Peyer's patch (tissue), 4 donors: ENCODE data around the gene SLC2A1. TPM values are rescaled to one million over a fixed set of nuclear protein-coding genes. Genes with fewer than 3 reads are reported as not detected.
A peak's percentile ranks its signal among the peaks of the same experiment; 100 is the strongest.

ENCODE experiments used
- DNase-seq, 3 donors: peaks; one replicate each; pipeline ENCODE4 v3.0.0-alpha.2; 2017 to 2019
- H3K27ac ChIP-seq, 4 donors: fragments of 200-600 bp; sonication (generic); one replicate each; pipeline ENCODE4 v1.5.1; 2016 to 2019
- H3K27me3 ChIP-seq, 2 donors: fragments of 200-600 bp; sonication (generic); one replicate each; pipeline ENCODE4 v1.5.1; 2019
- H3K36me3 ChIP-seq, 3 donors: fragments of 200-600 bp; sonication (generic); one replicate each; pipeline ENCODE4 v1.5.1; 2016 to 2019
- H3K4me1 ChIP-seq, 4 donors: fragments of 200-600 bp; sonication (generic); one replicate each; pipeline ENCODE4 v1.5.1; 2016 to 2019
- H3K4me3 ChIP-seq, 4 donors: fragments of 200-600 bp; sonication (generic); 1 replicate in 3 of 4; 2 replicates in 1 of 4; pipeline ENCODE4 v1.5.1; 2016 to 2019; ENCODE audit warnings: mild to moderate bottlenecking in 1 of 4
- H3K9me3 ChIP-seq, 4 donors: fragments of 200-600 bp; sonication (generic); one replicate each; pipeline ENCODE4 v1.5.1; 2016 to 2019; ENCODE audit warnings: mild to moderate bottlenecking in 1 of 4
- CTCF ChIP-seq, 6 experiments: fragments of 450-650 bp in 4 of 6; fragments of 200-600 bp in 2 of 6; sonication (generic) in 1 of 6; IDR thresholded peaks; one replicate each; pipeline ENCODE4 v1.5.1; 2017 to 2019; ENCODE audit warnings: antibody characterized with exemption in 6 of 6, mild to moderate bottlenecking in 3 of 6, moderate library complexity in 1 of 6
- POLR2A ChIP-seq, 2 donors: fragments of 450-650 bp; IDR thresholded peaks; one replicate each; pipeline ENCODE4 v1.5.1; 2017; ENCODE audit warnings: antibody characterized with exemption in 2 of 2, mild to moderate bottlenecking in 2 of 2, moderate library complexity in 2 of 2
- total RNA-seq, 4 donors: library from RNA; depleted of rRNA; stranded (reverse); fragments of >200 nt; gene quantifications; one replicate each; pipeline ENCODE4 v1.1.0, GENCODE V29; 2016

Gene SLC2A1
- total RNA-seq, 4 donors from 2014 or later: 15.7 to 35.7 (median 32.3) TPM

GRCh38 chr1:42940851-42941639 lies 17.6 kb downstream of the SLC2A1 start:
- H3K27me3 ChIP-seq: no peaks in the 10 kb centered on the region
- peaks cover 0 to 8% (median 0%) of the 10 kb centered on the region in 3 donors for H3K36me3 ChIP-seq
- H3K9me3 ChIP-seq: no peaks in the 10 kb centered on the region
- no peak overlapping the region for H3K4me3 ChIP-seq
- DNase-seq: peak in 1 of 3 donors; percentile 34
- peaks cover 14 to 74% (median 61%) of the 10 kb centered on the region in 4 donors for H3K4me1 ChIP-seq
- TF ChIP-seq POLR2A (IDR thresholded peaks at IDR 0.05): no peak
- TF ChIP-seq CTCF (IDR thresholded peaks at IDR 0.05): no peak
- peak overlapping the region in 2 of 4 donors; percentile 11 to 25 for H3K27ac ChIP-seq

GRCh38 chr1:42938645-42939615 lies 19.7 kb downstream of the SLC2A1 start:
- H3K4me1 ChIP-seq: peaks cover 14 to 72% (median 64%) of the 10 kb centered on the region in 4 donors
- no peak for TF ChIP-seq POLR2A (IDR thresholded peaks at IDR 0.05)
- TF ChIP-seq CTCF (IDR thresholded peaks at IDR 0.05): no peak
- DNase-seq: peak in 2 of 3 donors; percentile 54 to 73
- no peak overlapping the region for H3K4me3 ChIP-seq
- peaks cover 0 to 8% (median 0%) of the 10 kb centered on the region in 3 donors for H3K36me3 ChIP-seq
- H3K27me3 ChIP-seq: no peaks in the 10 kb centered on the region
- H3K27ac ChIP-seq: peak overlapping the region; percentile 25 to 87 (median 64)
- no peaks in the 10 kb centered on the region for H3K9me3 ChIP-seq

GRCh38 chr1:42937836-42938644 lies 20.6 kb downstream of the SLC2A1 start:
- H3K4me1 ChIP-seq: peaks cover 8 to 72% (median 63%) of the 10 kb centered on the region in 4 donors

GRCh38 chr1:42937141-42937696 lies 21.4 kb downstream of the SLC2A1 start:
- no peak for TF ChIP-seq CTCF (IDR thresholded peaks at IDR 0.05)
- TF ChIP-seq POLR2A (IDR thresholded peaks at IDR 0.05): no peak
- Histone ChIP-seq H3K4me3 (no peak overlapping the region), H3K9me3 (no peaks in the 10 kb centered on the region), H3K4me1 (peaks cover 3 to 72% (median 64%) of the 10 kb centered on the region in 4 donors), H3K27me3 (no peaks in the 10 kb centered on the region), H3K27ac (peak overlapping the region in 3 of 4 donors; percentile 7 to 87 (median 82)), H3K36me3 (peaks cover 0 to under 1% (median 0%) of the 10 kb centered on the region in 3 donors)
- DNase-seq: peak in 2 of 3 donors; percentile 40 to 43

More at GRCh38 chr1:42937836-42938644, 20.6 kb downstream of the SLC2A1 start:
- Histone ChIP-seq H3K27me3 (no peaks in the 10 kb centered on the region), H3K36me3 (peaks cover 0 to 8% (median 0%) of the 10 kb centered on the region in 3 donors), H3K27ac (peak overlapping the region; percentile 25 to 87 (median 64)), H3K9me3 (no peaks in the 10 kb centered on the region), H3K4me3 (no peak overlapping the region)
- peak in 2 of 3 donors; percentile 56 to 57 for DNase-seq
- TF ChIP-seq POLR2A (IDR thresholded peaks at IDR 0.05) (no peak), CTCF (IDR thresholded peaks at IDR 0.05) (no peak)
